Ishikawa (cell line): ENCODE results near the gene GABRB1.

ENCODE experiments used
- CREB1 ChIP-seq: IDR thresholded peaks from 2 replicates; pipeline ENCODE4 v1.6.1; 2012; ENCODE audit warnings: low read depth
- MAX ChIP-seq: IDR thresholded peaks from 2 replicates; pipeline ENCODE4 v1.6.1; 2012
- TAF1 ChIP-seq: IDR thresholded peaks from 2 replicates; pipeline ENCODE4 v1.6.1; 2012; ENCODE audit warnings: low read depth, mild to moderate bottlenecking
- TEAD4 ChIP-seq: IDR thresholded peaks from 2 replicates; pipeline ENCODE4 v1.6.1; 2012
- USF1 ChIP-seq: IDR thresholded peaks from 2 replicates; pipeline ENCODE4 v1.6.1; 2012
- TF ChIP-seq, protein P1 (sequence below): IDR thresholded peaks from 2 replicates; pipeline ENCODE4 v1.6.1; 2012; ENCODE audit warnings: low read depth, mild to moderate bottlenecking

- TF ChIP-seq, protein P1, sequence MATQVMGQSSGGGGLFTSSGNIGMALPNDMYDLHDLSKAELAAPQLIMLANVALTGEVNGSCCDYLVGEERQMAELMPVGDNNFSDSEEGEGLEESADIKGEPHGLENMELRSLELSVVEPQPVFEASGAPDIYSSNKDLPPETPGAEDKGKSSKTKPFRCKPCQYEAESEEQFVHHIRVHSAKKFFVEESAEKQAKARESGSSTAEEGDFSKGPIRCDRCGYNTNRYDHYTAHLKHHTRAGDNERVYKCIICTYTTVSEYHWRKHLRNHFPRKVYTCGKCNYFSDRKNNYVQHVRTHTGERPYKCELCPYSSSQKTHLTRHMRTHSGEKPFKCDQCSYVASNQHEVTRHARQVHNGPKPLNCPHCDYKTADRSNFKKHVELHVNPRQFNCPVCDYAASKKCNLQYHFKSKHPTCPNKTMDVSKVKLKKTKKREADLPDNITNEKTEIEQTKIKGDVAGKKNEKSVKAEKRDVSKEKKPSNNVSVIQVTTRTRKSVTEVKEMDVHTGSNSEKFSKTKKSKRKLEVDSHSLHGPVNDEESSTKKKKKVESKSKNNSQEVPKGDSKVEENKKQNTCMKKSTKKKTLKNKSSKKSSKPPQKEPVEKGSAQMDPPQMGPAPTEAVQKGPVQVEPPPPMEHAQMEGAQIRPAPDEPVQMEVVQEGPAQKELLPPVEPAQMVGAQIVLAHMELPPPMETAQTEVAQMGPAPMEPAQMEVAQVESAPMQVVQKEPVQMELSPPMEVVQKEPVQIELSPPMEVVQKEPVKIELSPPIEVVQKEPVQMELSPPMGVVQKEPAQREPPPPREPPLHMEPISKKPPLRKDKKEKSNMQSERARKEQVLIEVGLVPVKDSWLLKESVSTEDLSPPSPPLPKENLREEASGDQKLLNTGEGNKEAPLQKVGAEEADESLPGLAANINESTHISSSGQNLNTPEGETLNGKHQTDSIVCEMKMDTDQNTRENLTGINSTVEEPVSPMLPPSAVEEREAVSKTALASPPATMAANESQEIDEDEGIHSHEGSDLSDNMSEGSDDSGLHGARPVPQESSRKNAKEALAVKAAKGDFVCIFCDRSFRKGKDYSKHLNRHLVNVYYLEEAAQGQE = no peak
- TF ChIP-seq CREB1 (no peak), TAF1 (no peak), TEAD4 (no peak), MAX (no peak), USF1 (no peak)
These were observed 56.9 kb downstream of the GABRB1 start for GRCh38 chr4:47088298-47088697.
